ENCODE measurements around the gene SH2D3C.

Gene SH2D3C

GRCh38 chr9:127778280-127779135 is at the start of gene SH2D3C:
Gene SH2D3C (minus strand): TSS chr9:127778666. CDS start chr9:127778627, 39 bp downstream.
- peak; percentile 27 for DNase-seq

- DNase-seq: no peak
Observed at GRCh38 chr9:127826253-127826913, 47.9 kb upstream of the SH2D3C start.

GRCh38 chr9:127825319-127826051 is 47.0 kb upstream of the SH2D3C start:
- DNase-seq: no peak

GRCh38 chr9:127822108-127822507 is 43.6 kb upstream of the SH2D3C start:
- DNase-seq: no peak

- DNase-seq: no peak
Observed at GRCh38 chr9:127818574-127818973, 40.1 kb upstream of the SH2D3C start.

- DNase-seq: no peak
Observed at GRCh38 chr9:127817881-127818434, 39.5 kb upstream of the SH2D3C start.

GRCh38 chr9:127816728-127817127 is 38.3 kb upstream of the SH2D3C start:
- no peak for DNase-seq

GRCh38 chr9:127816362-127816725 is 37.9 kb upstream of the SH2D3C start:
- DNase-seq: no peak

- no peak for DNase-seq
Observed at GRCh38 chr9:127815512-127816361, 37.3 kb upstream of the SH2D3C start.

GRCh38 chr9:127814619-127815511 is 36.4 kb upstream of the SH2D3C start:
- no peak for DNase-seq

GRCh38 chr9:127813686-127814226 is 35.3 kb upstream of the SH2D3C start:
- DNase-seq: no peak

GRCh38 chr9:127812936-127813675 is 34.6 kb upstream of the SH2D3C start:
- no peak for DNase-seq

GRCh38 chr9:127812011-127812410 is 33.5 kb upstream of the SH2D3C start:
- no peak for DNase-seq

- DNase-seq: no peak
Observed at GRCh38 chr9:127810378-127811187, 32.1 kb upstream of the SH2D3C start.

- DNase-seq: no peak
Observed at GRCh38 chr9:127809540-127810377, 31.3 kb upstream of the SH2D3C start.

- no peak for DNase-seq
Observed at GRCh38 chr9:127809002-127809539, 30.6 kb upstream of the SH2D3C start.

GRCh38 chr9:127808347-127809001 is 30.0 kb upstream of the SH2D3C start:
- no peak for DNase-seq

Measured in GF-D8 (cell line).